IMR-90 (cell line): ENCODE data around the gene SEMA4D. TPM values are rescaled to one million over a fixed set of nuclear protein-coding genes. Genes with fewer than 3 reads are reported as not detected.

Experiments used
- ATAC-seq: fragments of 200-7000 bp; cut with Tn5 transposase; 2 replicates; pipeline ENCODE4 v1.9.1; 2020; ENCODE audit warnings: low read depth, mild to moderate bottlenecking, moderate library complexity
- BruUV-seq: library from RNA; stranded (reverse); fragments of 400-500 nt; replicated peaks from 2 replicates; lab custom pipeline; 2021; lab: Mats Ljungman, UMichigan
- CTCF ChIA-PET: fragments of 300-600 bp; formaldehyde crosslinking; extraction: SDS; loops from one replicate; lab custom pipeline; 2021; ENCODE audit warnings: antibody characterized with exemption; lab: Yijun Ruan, JAX
- POLR2A ChIA-PET: fragments of 300-600 bp; sonication (Branson Sonifier 250); formaldehyde crosslinking; loops from one replicate; lab custom pipeline; 2022; ENCODE audit warnings: antibody characterized with exemption; ENCODE audit not compliant: unreplicated experiment; lab: Charles Lee
- DNase-seq: peaks from one replicate; pipeline ENCODE4 v3.0.0; 2013
- H2AFZ ChIP-seq: replicated peaks from 2 replicates; pipeline ENCODE3; 2013; ENCODE audit warnings: low read length, mild to moderate bottlenecking; ENCODE audit not compliant: poor library complexity
- H2AK5ac ChIP-seq: 2 replicates; pipeline ENCODE4 v1.6.1; 2013; ENCODE audit warnings: low read depth, low read length, inconsistent platforms
- H2AK9ac ChIP-seq: replicated peaks from 2 replicates; pipeline ENCODE3; 2013; ENCODE audit warnings: mild to moderate bottlenecking, low read depth, low read length, moderate library complexity; ENCODE audit not compliant: poor library complexity
- H2BK120ac ChIP-seq: 2 replicates; pipeline ENCODE4 v1.6.1; 2013; ENCODE audit warnings: low read depth, low read length, inconsistent platforms
- H2BK15ac ChIP-seq: 3 replicates; pipeline ENCODE4 v1.6.1; 2013; ENCODE audit warnings: low read depth, low read length, inconsistent platforms
- H2BK20ac ChIP-seq: 2 replicates; pipeline ENCODE4 v1.6.1; 2013; ENCODE audit warnings: low read depth, mild to moderate bottlenecking, inconsistent platforms, low read length, moderate library complexity
- H2BK5ac ChIP-seq: 2 replicates; pipeline ENCODE4 v1.6.1; 2013; ENCODE audit warnings: mild to moderate bottlenecking, low read depth, low read length, inconsistent platforms; ENCODE audit not compliant: poor library complexity, severe bottlenecking
- H3K14ac ChIP-seq: replicated peaks from 2 replicates; pipeline ENCODE4 v1.6.1; 2013; ENCODE audit warnings: low read depth, low read length, inconsistent platforms
- H3K18ac ChIP-seq: 2 replicates; pipeline ENCODE4 v1.6.1; 2013; ENCODE audit warnings: low read depth, low read length, control low read depth
- H3K23ac ChIP-seq: 2 replicates; pipeline ENCODE4 v1.6.1; 2013; ENCODE audit warnings: low read depth, low read length, inconsistent platforms
- H3K27ac ChIP-seq: 2 replicates; pipeline ENCODE4 v1.5.1; 2013; ENCODE audit warnings: mild to moderate bottlenecking, control low read depth, low read length; ENCODE audit not compliant: insufficient read depth
- H3K27me3 ChIP-seq: 2 replicates; pipeline ENCODE4 v1.6.1; 2013; ENCODE audit warnings: low read length; ENCODE audit not compliant: control insufficient read depth, insufficient read depth
- H3K36me3 ChIP-seq: 2 replicates; pipeline ENCODE4 v1.6.1; 2013; ENCODE audit warnings: low read length, mixed read lengths; ENCODE audit not compliant: control insufficient read depth, insufficient read depth
- H3K4ac ChIP-seq: 2 replicates; pipeline ENCODE4 v1.6.1; 2013; ENCODE audit warnings: low read depth, low read length, inconsistent platforms
- H3K4me1 ChIP-seq: 2 replicates; pipeline ENCODE4 v1.6.1; 2013; ENCODE audit warnings: low read length, mixed read lengths; ENCODE audit not compliant: control insufficient read depth, insufficient read depth
- H3K4me2 ChIP-seq: 2 replicates; pipeline ENCODE4 v1.6.1; 2013; ENCODE audit warnings: low read depth, mild to moderate bottlenecking, control low read depth, low read length, moderate library complexity
- H3K4me3 ChIP-seq: 2 replicates; pipeline ENCODE4 v1.5.1; 2013; ENCODE audit warnings: low read depth, mild to moderate bottlenecking, control low read depth, low read length, moderate library complexity; ENCODE audit not compliant: insufficient read depth
- H3K56ac ChIP-seq: 2 replicates; pipeline ENCODE4 v1.6.1; 2013; ENCODE audit warnings: low read length, inconsistent platforms; ENCODE audit not compliant: insufficient read depth; ENCODE audit errors: extremely low read depth
- H3K79me1 ChIP-seq, 2 experiments: 2 replicates each; pipeline ENCODE4 v1.6.1; 2013; ENCODE audit warnings: low read length in 2 of 2, inconsistent platforms in 1 of 2, low read depth in 1 of 2
- H3K9ac ChIP-seq: 2 replicates; pipeline ENCODE4 v1.6.1; 2013; ENCODE audit warnings: low read depth, low read length, control low read depth
- H3K9me1 ChIP-seq: 2 replicates; pipeline ENCODE4 v1.6.1; 2013; ENCODE audit warnings: low read length, inconsistent platforms; ENCODE audit not compliant: insufficient read depth
- H3K9me3 ChIP-seq: 2 replicates; pipeline ENCODE4 v1.6.1; 2013; ENCODE audit warnings: low read length; ENCODE audit not compliant: control insufficient read depth, insufficient read depth
- H4K20me1 ChIP-seq: 2 replicates; pipeline ENCODE4 v1.6.1; 2013; ENCODE audit warnings: low read length, inconsistent platforms; ENCODE audit not compliant: insufficient read depth
- H4K5ac ChIP-seq: 2 replicates; pipeline ENCODE4 v1.6.1; 2013; ENCODE audit warnings: mild to moderate bottlenecking, low read depth, low read length, control low read depth
- H4K8ac ChIP-seq, 2 experiments: 2 replicates each; pipeline ENCODE4 v1.6.1; 2013; ENCODE audit warnings: low read depth in 2 of 2, low read length in 2 of 2, control low read depth in 1 of 2, inconsistent platforms in 1 of 2
- H4K91ac ChIP-seq: 2 replicates; pipeline ENCODE4 v1.6.1; 2013; ENCODE audit warnings: low read depth, low read length, inconsistent platforms; ENCODE audit not compliant: insufficient read depth
- CEBPB ChIP-seq: IDR thresholded peaks from 2 replicates; pipeline ENCODE4 v1.6.1; 2012; ENCODE audit warnings: low read depth, low read length, improper control_type of control experiment
- CTCF ChIP-seq: conservative IDR thresholded peaks from 2 replicates; pipeline ENCODE4 v1.5.1; 2012; ENCODE audit warnings: mild to moderate bottlenecking, low read depth, low read length, improper control_type of control experiment
- POLR2A ChIP-seq: IDR thresholded peaks from 2 replicates; pipeline ENCODE4 v1.6.1; 2012; ENCODE audit warnings: mild to moderate bottlenecking, low read depth, low read length
- WGBS, 2 experiments: methylation state at CpG; one replicate each; pipeline versions ENCODE4 v1.1.5 to v1.1.7; 2013; ENCODE audit warnings: missing lambda C conversion rate in 2 of 2; ENCODE audit not compliant: insufficient read length in 1 of 2; ENCODE audit errors: extremely low coverage in 2 of 2; 5-methylcytosine and 5-hydroxymethylcytosine counted together
- dilution Hi-C: fragments of 300-500 bp; cut with HindIII; formaldehyde crosslinking; loops from one replicate; pipeline ENCODE4 v1.14.3; 2018; ENCODE audit warnings: low sequenced_read_pairs; ENCODE audit not compliant: unreplicated experiment
- in situ Hi-C: fragments of 300-500 bp; cut with MboI; formaldehyde crosslinking; loops from 3 replicates; pipeline ENCODE4 v1.14.3; 2019; ENCODE audit warnings: low sequenced_read_pairs, inconsistent platforms, mixed read lengths
- intact Hi-C: fragments of 100-400 bp; cut with micrococcal nuclease; formaldehyde crosslinking; loops from 2 replicates; pipeline ENCODE4 v1.10.0; 2022
- polyA plus RNA-seq, 3 experiments: library from polyadenylated mRNA; depleted of rRNA; stranded (reverse); fragments of >200 nt; gene quantifications; 2 replicates each; pipeline ENCODE4 v1.2.3, GENCODE V29; 2012; ENCODE audit warnings: low replicate concordance in 1 of 3
- total RNA-seq: library from RNA; depleted of rRNA; stranded (reverse); fragments of >200 nt; gene quantifications from 2 replicates; pipeline ENCODE4 v1.2.3, GENCODE V29; 2012

Gene SEMA4D
- total and polyA plus RNA-seq, 2 of the 4 experiments (the other 2 are of a cell fraction): 0.90 to 1.5 TPM

- H4K91ac ChIP-seq: no peak overlapping the region
- POLR2A ChIA-PET: no interaction called here
- H3K36me3 ChIP-seq: peaks cover 68% of the 10 kb centered on the region
- H3K27ac ChIP-seq: no peak overlapping the region
- no peak overlapping the region for H2AK9ac ChIP-seq
- TF ChIP-seq CTCF: 0 out of 2 replicates have a peak, but pooled peaks have one; percentile 2
- no peak for TF ChIP-seq CEBPB
- TF ChIP-seq POLR2A: no peak
- no peaks in the 10 kb centered on the region; the same call in 1 of the 2 replicates for H3K4me1 ChIP-seq
- no peak overlapping the region for H4K5ac ChIP-seq
- no peak overlapping the region for H3K56ac ChIP-seq
- H2AFZ ChIP-seq: no peak overlapping the region
- H2BK120ac ChIP-seq: no peak overlapping the region
- CTCF ChIA-PET: no interaction called here
- BruUV-seq: no TSS peak
- no peaks in the 10 kb centered on the region; the same call in 1 of the 2 replicates for H4K20me1 ChIP-seq
- H3K4ac ChIP-seq: no peak overlapping the region
- in situ Hi-C loops: no loop called here
- no peak; the same call in 1 of the 2 replicates for ATAC-seq
- no peak overlapping the region for H2BK15ac ChIP-seq
- intact Hi-C loops: no loop called here
- H3K4me2 ChIP-seq: no peak overlapping the region
- H3K14ac ChIP-seq: no peak overlapping the region
- H2BK5ac ChIP-seq: no peak overlapping the region
- H3K18ac ChIP-seq: no peak overlapping the region
- no peaks in the 10 kb centered on the region for H3K27me3 ChIP-seq
- no CpG with 5 or more reads among the region's 3 CpGs for WGBS, 2 experiments
- no peak overlapping the region for H3K9ac ChIP-seq
- no peak overlapping the region for H3K4me3 ChIP-seq
- no peak overlapping the region for H2AK5ac ChIP-seq
- peaks cover 4 to 20% of the 10 kb centered on the region in 2 experiments; a peak in 3 of 4 replicates for H3K79me1 ChIP-seq
- DNase-seq: no peak
- dilution Hi-C loops: no loop called here
- no peak overlapping the region for H2BK20ac ChIP-seq
- no peak overlapping the region for H4K8ac ChIP-seq
- H3K9me3 ChIP-seq: no peaks in the 10 kb centered on the region
- H3K9me1 ChIP-seq: peaks cover 3% of the 10 kb centered on the region; the same call in 1 of the 2 replicates
- H3K23ac ChIP-seq: no peak overlapping the region
These were observed 143.9 kb downstream of the SEMA4D start for GRCh38 chr9:89353989-89354388.
